Tongue (tissue), 2 donors: Measurements from ENCODE around the gene MATN4. TPM values are rescaled to one million over a fixed set of nuclear protein-coding genes. Genes with fewer than 3 reads are reported as not detected.

ENCODE experiments used
- DNase-seq: peaks from one replicate; pipeline ENCODE4 v3.0.0-alpha.2; 2015
- total RNA-seq: library from RNA; depleted of rRNA; stranded (reverse); fragments of >200 nt; gene quantifications from one replicate; pipeline ENCODE4 v1.2.3, GENCODE V29; 2014

Gene MATN4
- total RNA-seq, 1 donor from 2014 or later = 1.1 TPM

DNA sequence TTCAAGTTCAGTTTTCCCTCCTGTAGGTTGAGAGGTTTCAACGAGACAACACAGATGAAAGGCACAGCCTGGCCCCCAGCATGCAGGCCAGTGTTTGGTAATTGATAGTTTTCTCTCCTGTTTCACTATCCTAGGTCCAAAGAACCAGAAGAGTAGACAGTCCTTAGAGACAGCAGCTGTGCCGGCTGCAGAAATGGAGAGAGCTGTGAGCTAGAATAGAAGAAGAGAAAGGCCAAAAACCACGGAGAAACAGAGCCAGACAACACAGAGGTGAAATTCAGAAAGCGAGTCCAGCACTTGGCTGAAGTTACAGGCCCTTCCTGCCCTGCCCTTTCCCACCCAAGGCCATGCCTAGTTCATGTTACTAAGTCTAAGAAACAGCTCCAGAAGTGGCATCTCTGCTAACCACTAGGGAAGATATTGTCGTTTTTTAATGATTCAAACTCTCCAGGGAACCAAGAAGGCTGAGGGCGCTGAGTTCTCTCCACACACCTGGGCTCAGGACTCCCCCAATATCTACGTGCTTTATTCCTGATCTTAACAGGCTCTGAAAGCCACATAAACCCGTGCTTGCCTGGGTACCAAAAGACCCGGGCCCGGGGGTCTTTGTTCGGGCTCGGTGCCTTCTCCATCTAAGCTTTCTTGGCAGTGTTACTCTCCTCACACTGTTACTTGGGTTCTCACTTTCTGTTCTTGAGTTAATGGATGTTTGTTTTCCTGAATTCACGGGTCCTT lies 18.0 kb downstream of the MATN4 start:
- DNase-seq = no peak

GRCh38 chr20:45288860-45289259 lies 19.2 kb downstream of the MATN4 start:
- no peak for DNase-seq

GRCh38 chr20:45288376-45288775 lies 19.7 kb downstream of the MATN4 start:
- DNase-seq = no peak

DNA sequence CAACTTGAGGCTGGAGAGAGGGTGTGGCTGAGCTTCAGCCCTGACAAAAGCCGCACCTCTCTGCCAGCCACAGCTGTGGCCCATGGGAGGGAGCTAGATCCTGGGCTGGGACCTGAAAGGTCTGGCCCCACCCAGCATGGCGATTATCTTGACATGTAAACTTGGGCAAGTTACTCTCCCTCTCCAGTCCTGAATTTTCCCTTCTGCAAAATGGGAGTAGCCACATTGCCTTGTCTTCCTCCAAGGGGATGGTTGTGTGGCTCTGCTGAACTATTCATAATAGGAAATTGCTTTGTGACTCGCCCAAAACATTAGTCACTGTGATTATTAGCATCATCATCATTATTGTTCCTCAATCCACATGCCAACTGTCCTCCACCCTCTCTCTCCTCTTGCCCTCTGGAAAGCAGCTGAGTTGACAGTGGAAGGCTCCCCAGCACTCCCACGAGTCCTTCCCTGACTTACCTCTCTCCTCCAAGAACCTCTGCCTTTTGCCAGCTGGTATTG lies 24.5 kb downstream of the MATN4 start:
- no peak for DNase-seq

- DNase-seq = no peak
Observed at GRCh38 chr20:45282700-45283550, 25.2 kb downstream of the MATN4 start.

DNA sequence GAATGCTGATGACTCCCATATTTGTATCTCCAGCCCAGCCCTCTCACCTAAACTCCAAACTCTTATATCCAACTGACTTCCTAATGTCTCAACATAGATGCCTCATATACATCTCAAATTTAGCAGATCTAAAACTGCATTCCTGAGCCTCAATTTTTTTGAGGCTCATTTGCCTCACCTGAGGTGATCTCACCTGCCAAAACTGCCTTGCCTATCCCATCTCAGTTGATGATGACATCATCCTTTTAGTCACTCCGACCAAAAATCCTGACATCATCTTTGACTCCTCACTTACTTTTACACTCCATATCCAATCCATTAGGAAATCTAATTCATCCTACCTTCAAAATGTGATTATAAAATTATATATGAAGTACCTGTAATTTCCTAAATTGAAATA lies 28.1 kb downstream of the MATN4 start:
- DNase-seq = no peak

- no peak for DNase-seq
Observed at GRCh38 chr20:45275338-45275737, 32.8 kb downstream of the MATN4 start.

GRCh38 chr20:45269754-45270270 lies 38.3 kb downstream of the MATN4 start:
- no peak for DNase-seq

DNA sequence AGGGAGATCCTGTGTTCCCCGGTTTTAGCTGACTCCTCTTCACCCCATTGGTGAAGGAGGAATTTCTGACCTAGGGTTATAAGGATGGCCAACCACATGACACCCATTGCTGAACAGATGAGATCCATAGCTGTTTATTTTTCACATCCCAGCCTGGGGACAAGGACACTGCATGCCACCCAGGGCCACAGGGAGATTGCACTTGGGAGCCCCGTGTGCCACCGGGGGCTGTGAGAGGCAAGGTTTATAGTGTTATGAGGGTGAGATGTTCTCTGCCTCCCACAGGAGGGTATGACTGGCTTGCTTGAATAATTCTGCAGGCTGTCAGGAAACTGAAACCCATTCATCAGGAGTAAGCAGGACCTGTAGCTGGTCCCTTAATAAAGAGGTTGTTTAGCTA lies 39.0 kb downstream of the MATN4 start:
- no peak for DNase-seq

DNA sequence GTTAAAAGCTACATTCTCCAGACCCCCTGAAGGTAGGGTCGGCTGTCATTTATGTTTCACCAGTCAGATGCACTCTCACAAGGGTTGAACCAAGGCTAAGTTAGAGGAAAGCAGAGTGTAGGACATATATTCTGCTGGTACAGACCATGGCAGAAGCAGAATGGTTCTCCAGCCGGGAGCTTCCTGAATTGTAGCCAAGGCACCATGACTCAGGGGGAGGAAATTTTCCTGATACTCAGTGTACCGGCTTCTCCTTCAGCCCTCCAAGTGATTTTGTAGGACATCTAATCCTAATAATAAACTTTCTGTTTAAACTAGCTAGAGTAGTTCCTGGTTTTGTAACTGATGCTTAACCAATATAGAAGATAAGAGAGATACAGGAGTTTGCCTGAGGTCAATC lies 39.6 kb downstream of the MATN4 start:
- no peak for DNase-seq

GRCh38 chr20:45266977-45267376 lies 41.1 kb downstream of the MATN4 start:
- DNase-seq = no peak

DNA sequence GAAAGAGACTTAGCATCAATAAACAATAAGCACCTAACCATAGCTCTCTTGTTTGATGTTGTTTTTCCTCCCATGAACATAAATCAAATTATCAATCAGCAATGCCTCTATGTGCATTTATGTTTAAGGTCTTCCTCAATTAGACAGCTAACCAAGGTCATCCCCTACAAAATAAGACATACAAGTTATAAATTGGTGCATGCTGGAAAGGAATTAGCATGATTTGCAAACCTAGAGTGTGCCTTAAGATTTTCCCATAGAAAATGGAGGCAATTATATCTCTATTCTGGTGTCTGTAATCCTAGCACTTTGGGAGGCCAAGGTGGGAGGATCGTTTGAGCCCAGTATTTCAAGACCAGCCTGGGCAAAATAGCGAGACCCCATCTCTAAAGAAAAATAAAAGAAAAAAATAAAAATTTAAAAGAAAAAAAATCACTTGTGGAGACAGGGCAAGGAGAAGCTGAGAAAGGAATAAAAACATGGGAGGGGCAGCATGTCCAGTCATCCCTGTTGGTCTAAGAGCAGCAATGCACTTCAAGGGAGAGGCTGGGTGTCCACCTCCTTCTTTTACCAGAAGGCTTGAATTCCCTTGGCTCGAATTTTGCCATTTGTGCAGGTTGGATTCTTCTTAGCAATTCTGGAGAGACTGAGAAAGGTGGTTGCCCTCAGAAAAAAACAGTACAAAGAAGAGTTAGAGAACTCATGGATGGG lies 44.4 kb downstream of the MATN4 start:
- no peak for DNase-seq

- no peak for DNase-seq
Observed at GRCh38 chr20:45258664-45259063, 49.4 kb downstream of the MATN4 start.

GRCh38 chr20:45258259-45258658 lies 49.8 kb downstream of the MATN4 start:
- no peak for DNase-seq

DNA sequence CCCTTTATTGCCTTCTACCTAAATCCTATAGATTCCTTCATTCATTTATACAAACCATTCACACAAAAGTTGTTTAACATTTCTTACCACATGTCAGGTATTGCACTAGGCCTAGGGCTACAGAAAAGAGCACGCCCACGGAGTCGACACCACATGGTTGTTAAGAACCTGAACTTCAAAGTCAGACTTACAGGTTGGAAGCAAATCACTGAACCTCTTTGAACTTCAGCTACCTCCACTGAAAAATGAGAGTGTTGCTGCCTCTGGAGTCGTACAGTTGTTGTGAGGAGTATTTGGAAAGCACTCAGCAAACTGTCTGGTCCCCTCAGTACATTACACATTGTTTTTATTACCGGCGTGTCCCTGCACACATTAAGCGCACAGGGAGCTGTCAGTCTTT lies 50.4 kb downstream of the MATN4 start:
- no peak for DNase-seq

DNA sequence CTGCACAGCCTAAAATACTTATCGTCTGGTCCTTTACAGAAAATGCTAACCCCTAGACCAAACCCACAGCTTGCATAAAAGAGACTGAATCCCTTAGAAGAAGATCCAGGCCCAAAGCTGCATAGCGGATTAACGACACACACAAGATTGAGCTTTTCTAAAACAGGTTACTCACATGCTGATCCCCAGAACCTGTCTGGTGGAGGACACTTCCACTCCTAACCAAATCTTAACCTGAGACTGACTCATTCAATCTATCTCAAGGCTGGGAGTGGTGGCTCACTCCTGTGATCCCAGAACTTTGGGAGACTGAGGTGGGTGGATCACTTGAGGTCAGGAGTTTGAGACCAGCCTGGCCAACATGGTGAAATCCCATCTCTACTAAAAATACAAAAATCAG lies 50.9 kb downstream of the MATN4 start:
- no peak for DNase-seq

- DNase-seq = peak; percentile 11
Observed at GRCh38 chr20:45254383-45255262, 53.5 kb downstream of the MATN4 start, which contains the start of gene SLPI. Gene SLPI, minus strand, starts transcription at chr20:45254564. Its CDS starts 21 bp downstream, at chr20:45254543.

- no peak for DNase-seq
Observed at GRCh38 chr20:45253261-45253660, 54.8 kb downstream of the MATN4 start.

DNA sequence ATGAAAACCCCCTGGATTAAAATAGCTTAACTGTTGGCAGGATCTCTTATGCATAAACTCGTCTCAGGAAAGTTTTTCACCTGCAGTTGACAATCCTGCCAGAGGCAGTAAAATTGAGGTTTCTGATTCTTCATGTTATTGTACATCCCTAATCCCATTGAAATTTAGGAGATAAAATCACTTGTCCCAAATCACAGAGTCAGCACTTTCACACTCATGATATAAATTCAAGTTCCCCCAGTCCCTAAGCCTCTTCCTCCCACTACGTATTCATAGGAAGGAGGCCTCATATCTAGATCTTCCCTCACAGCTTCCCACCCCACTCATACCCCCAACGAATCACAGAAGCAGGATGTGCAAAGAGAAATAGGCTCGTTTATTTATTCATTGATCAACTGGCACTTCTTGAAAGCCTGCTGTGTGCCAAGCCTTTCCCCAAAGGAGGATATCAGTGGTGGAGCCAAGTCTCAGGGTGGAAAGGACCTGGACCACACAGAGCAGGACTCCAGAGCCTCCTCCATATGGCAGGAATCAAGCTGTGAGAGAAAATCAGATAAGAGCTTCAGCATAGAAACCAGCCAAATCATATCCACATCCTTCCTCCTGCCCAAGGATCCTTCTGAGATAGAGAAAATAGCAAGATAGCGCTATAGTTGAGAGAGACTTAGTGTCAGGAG lies 56.1 kb downstream of the MATN4 start:
- peak; percentile 2 for DNase-seq

DNA sequence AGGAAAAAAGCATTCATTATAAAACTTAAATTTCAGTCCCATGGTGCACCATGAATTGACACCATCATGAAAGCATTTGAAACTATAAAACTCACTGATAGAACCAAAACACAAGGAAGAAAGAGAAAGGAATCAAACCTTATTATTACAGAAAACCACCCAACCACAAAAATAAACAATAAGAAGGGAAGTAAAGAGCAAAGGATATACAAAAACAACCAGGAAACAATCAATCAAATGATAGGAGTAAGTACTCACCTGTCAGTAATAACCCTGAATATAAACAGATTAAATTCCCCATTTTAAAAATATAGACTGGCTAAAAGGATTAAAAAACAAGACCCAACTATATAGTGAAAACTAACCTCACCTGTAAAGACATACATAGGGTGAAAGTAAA lies 59.5 kb downstream of the MATN4 start:
- no peak for DNase-seq

- DNase-seq = no peak
Observed at GRCh38 chr20:45247865-45248264, 60.2 kb downstream of the MATN4 start.
